ENCODE results near the gene SELENBP1.
"Not testable (repeated sequence)": the region's sequence is repeated elsewhere in the genome, so short reads cannot be mapped to it uniquely, and the experiment has no call there.

DNA sequence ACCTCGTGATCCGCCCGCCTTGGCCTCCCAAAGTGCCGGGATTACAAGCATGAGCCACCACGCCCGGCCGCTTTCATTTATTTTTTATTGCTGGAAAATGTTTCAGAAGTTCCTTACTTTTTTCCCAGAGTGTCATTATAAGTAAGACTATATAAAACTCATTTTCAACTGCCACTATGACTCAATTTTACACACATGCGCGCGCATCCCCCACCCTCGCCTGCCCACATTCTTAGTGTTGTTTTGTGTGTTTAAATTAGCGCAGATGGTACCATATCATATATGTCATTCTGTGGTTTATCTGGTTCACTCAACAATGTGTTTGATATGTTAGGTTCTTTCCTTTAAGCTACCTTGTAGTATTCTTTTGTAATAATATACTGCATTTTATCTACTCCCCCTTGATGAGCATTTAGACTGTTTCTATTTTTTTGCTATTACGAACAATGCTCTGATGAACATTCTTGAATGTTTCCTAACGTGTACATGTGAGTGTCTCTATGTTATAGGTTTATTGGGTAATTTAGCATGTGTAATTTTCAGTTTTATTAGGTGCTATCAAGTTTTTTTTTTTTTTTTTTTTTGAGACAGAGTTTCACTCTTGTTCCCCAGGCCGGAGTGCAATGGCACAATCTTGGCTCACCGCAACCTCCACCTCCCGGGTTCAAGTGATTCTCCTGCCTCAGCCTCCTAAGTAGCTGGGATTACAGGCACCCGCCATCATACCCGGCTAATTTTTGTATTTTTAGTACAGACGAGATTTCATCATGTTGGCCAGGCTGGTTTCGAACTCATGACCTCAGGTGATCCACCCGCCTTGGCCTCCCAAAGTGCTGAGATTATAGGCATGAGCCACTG lies 17.9 kb upstream of the SELENBP1 start:
- not testable (repeated sequence) for TF ChIP-seq TAF1 (IDR thresholded peaks at IDR 0.05; ENCODE audit: borderline replicate concordance, low read depth, low read length); POLR2A (IDR thresholded peaks at IDR 0.05; ENCODE audit: low read depth, low read length)
